PC-9 (cell line): ENCODE data around the gene BRD3OS. TPM values are rescaled to one million over a fixed set of nuclear protein-coding genes. Genes with fewer than 3 reads are reported as not detected.

Experiments
- BruUV-seq: library from RNA; stranded (reverse); fragments of 400-500 nt; replicated peaks from 2 replicates; lab custom pipeline; 2021; lab: Mats Ljungman, UMichigan
- CTCF ChIA-PET: fragments of 300-600 bp; sonication (Branson Sonifier 250); formaldehyde crosslinking; loops from one replicate; lab custom pipeline; 2022; ENCODE audit warnings: antibody characterized with exemption; lab: Charles Lee
- POLR2A ChIA-PET: fragments of 300-600 bp; sonication (Branson Sonifier 250); formaldehyde crosslinking; loops from one replicate; lab custom pipeline; 2022; ENCODE audit warnings: antibody characterized with exemption; ENCODE audit not compliant: unreplicated experiment; lab: Charles Lee
- DNase-seq, 2 experiments: peaks; one replicate each; pipeline versions ENCODE4 v3.0.0 to v3.0.0-alpha.2; 2015 to 2022; ENCODE audit warnings: mixed read lengths in 1 of 2
- H2AFZ ChIP-seq: fragments of 200-600 bp; sonication (generic); 2 replicates; pipeline ENCODE4 v1.8.1; 2017; ENCODE audit warnings: antibody characterized with exemption
- H3F3A ChIP-seq: fragments of 200-600 bp; sonication (generic); 2 replicates; pipeline ENCODE4 v1.8.1; 2017; ENCODE audit warnings: antibody characterized with exemption, mild to moderate bottlenecking, low read depth; ENCODE audit not compliant: insufficient read depth
- H3K27ac ChIP-seq: fragments of 200-600 bp; sonication (generic); 2 replicates; pipeline ENCODE4 v1.6.1; 2016; ENCODE audit warnings: mixed run types
- H3K27me3 ChIP-seq: fragments of 200-600 bp; sonication (generic); 2 replicates; pipeline ENCODE4 v1.6.1; 2016; ENCODE audit warnings: low read depth, mixed run types; ENCODE audit not compliant: insufficient read depth
- H3K36me3 ChIP-seq: fragments of 200-600 bp; sonication (generic); 2 replicates; pipeline ENCODE4 v1.6.1; 2016; ENCODE audit warnings: low read depth, mixed run types
- H3K4me1 ChIP-seq: fragments of 200-600 bp; sonication (generic); replicated peaks from 2 replicates; pipeline ENCODE4 v1.6.1; 2016; ENCODE audit warnings: mixed run types; ENCODE audit not compliant: insufficient read depth
- H3K4me2 ChIP-seq: fragments of 200-600 bp; sonication (generic); 2 replicates; pipeline ENCODE4 v1.6.1; 2017; ENCODE audit warnings: mixed run types
- H3K4me3 ChIP-seq: fragments of 200-600 bp; sonication (generic); 2 replicates; pipeline ENCODE4 v1.6.1; 2016; ENCODE audit warnings: mixed run types
- H3K79me2 ChIP-seq: fragments of 200-600 bp; sonication (generic); 2 replicates; pipeline ENCODE4 v1.6.1; 2017; ENCODE audit warnings: low read depth, mixed run types
- H3K9me2 ChIP-seq: fragments of 200-600 bp; sonication (generic); 2 replicates; pipeline ENCODE4 v1.8.1; 2017; ENCODE audit warnings: mild to moderate bottlenecking; ENCODE audit not compliant: insufficient read depth
- H3K9me3 ChIP-seq: fragments of 200-600 bp; sonication (generic); 2 replicates; pipeline ENCODE4 v1.8.1; 2016; ENCODE audit warnings: low read depth; ENCODE audit not compliant: insufficient read depth
- H4K20me1 ChIP-seq: fragments of 200-600 bp; sonication (generic); 2 replicates; pipeline ENCODE4 v1.8.1; 2017; ENCODE audit not compliant: insufficient read depth
- EZH2 ChIP-seq: fragments of 200-600 bp; sonication (generic); IDR thresholded peaks from 2 replicates; pipeline ENCODE4 v1.8.0; 2017; ENCODE audit warnings: antibody characterized with exemption, low read depth
- intact Hi-C: fragments of 100-400 bp; cut with micrococcal nuclease; formaldehyde crosslinking; loops from one replicate; pipeline ENCODE4 v1.10.0; 2022; ENCODE audit not compliant: unreplicated experiment
- total RNA-seq: library from RNA; stranded (reverse); gene quantifications from 2 replicates; pipeline ENCODE4 v1.2.3, GENCODE V29; 2021
- TF ChIP-seq, protein P1 (sequence below): fragments of 200-600 bp; sonication (generic); conservative IDR thresholded peaks from 2 replicates; pipeline ENCODE4 v1.6.1; 2017; ENCODE audit warnings: mixed run types, antibody characterized with exemption, mild to moderate bottlenecking, moderate library complexity

BRD3OS gene
- total RNA-seq, 1 experiment from 2014 or later, result 26.2 TPM

DNA sequence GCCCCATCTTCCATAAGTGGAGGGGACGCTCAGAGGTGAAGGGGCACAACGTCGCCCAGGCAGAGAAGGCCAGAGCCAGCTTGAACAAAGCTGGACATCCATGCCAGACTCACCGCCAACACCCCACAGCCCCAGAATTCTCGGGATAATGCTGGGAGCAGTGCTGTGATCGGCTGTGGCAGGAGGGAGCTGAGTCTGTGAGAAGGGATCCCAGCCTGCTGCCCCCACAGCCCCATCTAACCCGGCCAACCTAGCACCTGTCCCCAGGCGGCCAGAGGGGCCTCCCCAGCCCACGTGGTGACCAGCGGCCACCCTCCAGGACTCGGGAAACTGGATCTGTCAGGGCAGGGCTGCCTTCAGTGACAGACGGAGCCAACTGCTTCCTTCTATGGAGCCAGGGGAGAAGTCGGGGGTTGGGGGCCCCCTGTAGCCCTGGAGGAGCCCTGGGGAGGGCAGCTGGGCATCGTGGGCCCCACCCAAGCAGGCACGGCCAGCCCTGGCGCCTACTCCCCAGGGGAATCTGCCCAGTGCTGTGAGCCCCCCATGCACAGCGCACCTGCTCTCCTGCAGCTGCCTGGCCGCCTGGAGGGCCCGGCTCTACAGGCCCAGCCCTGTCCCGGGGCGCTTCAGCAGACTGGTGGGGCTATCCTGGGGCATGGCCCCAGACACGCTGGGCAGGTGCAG, 36.5 kb downstream of the BRD3OS start:
- H3K27me3 ChIP-seq, result no peaks in the 10 kb centered on the region
- H3K4me2 ChIP-seq, result no peak overlapping the region
- no TSS peak for BruUV-seq
- intact Hi-C loops, result no loop called here
- no peak overlapping the region for H2AFZ ChIP-seq
- ChIA-PET POLR2A (no interaction called here), CTCF (no interaction called here)
- TF ChIP-seq, protein P1, sequence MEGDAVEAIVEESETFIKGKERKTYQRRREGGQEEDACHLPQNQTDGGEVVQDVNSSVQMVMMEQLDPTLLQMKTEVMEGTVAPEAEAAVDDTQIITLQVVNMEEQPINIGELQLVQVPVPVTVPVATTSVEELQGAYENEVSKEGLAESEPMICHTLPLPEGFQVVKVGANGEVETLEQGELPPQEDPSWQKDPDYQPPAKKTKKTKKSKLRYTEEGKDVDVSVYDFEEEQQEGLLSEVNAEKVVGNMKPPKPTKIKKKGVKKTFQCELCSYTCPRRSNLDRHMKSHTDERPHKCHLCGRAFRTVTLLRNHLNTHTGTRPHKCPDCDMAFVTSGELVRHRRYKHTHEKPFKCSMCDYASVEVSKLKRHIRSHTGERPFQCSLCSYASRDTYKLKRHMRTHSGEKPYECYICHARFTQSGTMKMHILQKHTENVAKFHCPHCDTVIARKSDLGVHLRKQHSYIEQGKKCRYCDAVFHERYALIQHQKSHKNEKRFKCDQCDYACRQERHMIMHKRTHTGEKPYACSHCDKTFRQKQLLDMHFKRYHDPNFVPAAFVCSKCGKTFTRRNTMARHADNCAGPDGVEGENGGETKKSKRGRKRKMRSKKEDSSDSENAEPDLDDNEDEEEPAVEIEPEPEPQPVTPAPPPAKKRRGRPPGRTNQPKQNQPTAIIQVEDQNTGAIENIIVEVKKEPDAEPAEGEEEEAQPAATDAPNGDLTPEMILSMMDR, result no peak
- TF ChIP-seq EZH2, result no peak
- H4K20me1 ChIP-seq, result peaks cover 73% of the 10 kb centered on the region
- DNase-seq, result no peak
- no peaks in the 10 kb centered on the region for H3K9me3 ChIP-seq
- no peak overlapping the region for H3K4me3 ChIP-seq
- no peaks in the 10 kb centered on the region for H3K9me2 ChIP-seq
- no peak overlapping the region for H3K27ac ChIP-seq
- no peaks in the 10 kb centered on the region for H3K36me3 ChIP-seq
- H3K79me2 ChIP-seq, result peaks cover 63% of the 10 kb centered on the region
- H3K4me1 ChIP-seq, result peaks cover 19% of the 10 kb centered on the region
- H3F3A ChIP-seq, result peaks cover 13% of the 10 kb centered on the region

GRCh38 chr9:134062461-134063087, 37.3 kb downstream of the BRD3OS start:
- no peak overlapping the region for H3K4me2 ChIP-seq
- TF ChIP-seq, protein P1, result no peak
- no peak for TF ChIP-seq EZH2
- H3K79me2 ChIP-seq, result peaks cover 62% of the 10 kb centered on the region
- DNase-seq, result no peak
- H3F3A ChIP-seq, result peaks cover 13% of the 10 kb centered on the region
- intact Hi-C loops, result no loop called here
- no peak overlapping the region for H3K4me3 ChIP-seq
- no peaks in the 10 kb centered on the region for H3K36me3 ChIP-seq
- ChIA-PET CTCF (no interaction called here), POLR2A (no interaction called here)
- no peaks in the 10 kb centered on the region for H3K27me3 ChIP-seq
- no peak overlapping the region for H3K27ac ChIP-seq
- no peaks in the 10 kb centered on the region for H3K9me2 ChIP-seq
- H2AFZ ChIP-seq, result no peak overlapping the region
- H3K9me3 ChIP-seq, result no peaks in the 10 kb centered on the region
- peaks cover 68% of the 10 kb centered on the region for H4K20me1 ChIP-seq
- no TSS peak for BruUV-seq
- H3K4me1 ChIP-seq, result peaks cover 13% of the 10 kb centered on the region

DNA sequence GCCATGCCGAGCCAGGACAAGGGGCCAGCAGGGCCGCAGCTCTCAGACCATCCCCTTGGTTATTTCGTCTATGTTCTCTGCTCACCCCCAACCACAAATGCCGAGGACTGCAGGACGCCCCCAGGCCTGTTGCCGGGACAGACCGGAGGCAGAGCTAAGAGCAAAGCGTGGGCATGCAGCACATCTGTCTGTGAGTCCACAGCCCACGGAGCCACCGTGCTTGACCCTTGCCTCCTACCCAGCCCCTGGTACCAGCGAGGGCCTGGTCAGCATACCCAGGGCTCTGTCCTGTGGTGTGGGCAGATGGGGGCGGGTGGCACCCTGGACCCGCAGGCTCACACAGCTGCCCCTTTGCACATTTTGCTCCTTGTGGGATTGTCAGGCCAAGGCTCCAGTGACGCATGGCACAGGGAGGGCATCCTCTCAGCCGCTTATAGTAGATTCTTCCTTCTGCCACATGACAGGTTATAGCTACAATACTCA, 37.8 kb downstream of the BRD3OS start:
- Histone ChIP-seq H3K4me1 (peaks cover 13% of the 10 kb centered on the region), H4K20me1 (peaks cover 68% of the 10 kb centered on the region), H3K36me3 (no peaks in the 10 kb centered on the region), H3K79me2 (peaks cover 62% of the 10 kb centered on the region), H3F3A (peaks cover 13% of the 10 kb centered on the region), H3K9me3 (no peaks in the 10 kb centered on the region), H3K27me3 (no peaks in the 10 kb centered on the region), H3K4me2 (no peak overlapping the region), H3K9me2 (no peaks in the 10 kb centered on the region), H2AFZ (no peak overlapping the region), H3K4me3 (no peak overlapping the region), H3K27ac (no peak overlapping the region)
- DNase-seq, result no peak
- ChIA-PET POLR2A (no interaction called here), CTCF (no interaction called here)
- no TSS peak for BruUV-seq
- intact Hi-C loops, result no loop called here
- no peak for TF ChIP-seq EZH2
